GM19324 (cell line): ENCODE measurements around the gene FABP6.
"Not testable (repeated sequence)": the region's sequence is repeated elsewhere in the genome, so short reads cannot be mapped to it uniquely, and the experiment has no call there.

Source experiments
- ATAC-seq: cut with Tn5 transposase; IDR thresholded peaks from one replicate; pipeline ENCODE4 v1.9.1; 2021; ENCODE audit warnings: mild to moderate bottlenecking, moderate library complexity; ENCODE audit not compliant: unreplicated experiment, low FRiP score

The FABP6 gene

GRCh38 chr5:160219356-160219755, 9.9 kb upstream of the FABP6 start:
- no peak for ATAC-seq

GRCh38 chr5:160221082-160221481, 8.2 kb upstream of the FABP6 start:
- ATAC-seq = no peak

- no peak for ATAC-seq
Observed at GRCh38 chr5:160227012-160227411, 2.3 kb upstream of the FABP6 start.

DNA sequence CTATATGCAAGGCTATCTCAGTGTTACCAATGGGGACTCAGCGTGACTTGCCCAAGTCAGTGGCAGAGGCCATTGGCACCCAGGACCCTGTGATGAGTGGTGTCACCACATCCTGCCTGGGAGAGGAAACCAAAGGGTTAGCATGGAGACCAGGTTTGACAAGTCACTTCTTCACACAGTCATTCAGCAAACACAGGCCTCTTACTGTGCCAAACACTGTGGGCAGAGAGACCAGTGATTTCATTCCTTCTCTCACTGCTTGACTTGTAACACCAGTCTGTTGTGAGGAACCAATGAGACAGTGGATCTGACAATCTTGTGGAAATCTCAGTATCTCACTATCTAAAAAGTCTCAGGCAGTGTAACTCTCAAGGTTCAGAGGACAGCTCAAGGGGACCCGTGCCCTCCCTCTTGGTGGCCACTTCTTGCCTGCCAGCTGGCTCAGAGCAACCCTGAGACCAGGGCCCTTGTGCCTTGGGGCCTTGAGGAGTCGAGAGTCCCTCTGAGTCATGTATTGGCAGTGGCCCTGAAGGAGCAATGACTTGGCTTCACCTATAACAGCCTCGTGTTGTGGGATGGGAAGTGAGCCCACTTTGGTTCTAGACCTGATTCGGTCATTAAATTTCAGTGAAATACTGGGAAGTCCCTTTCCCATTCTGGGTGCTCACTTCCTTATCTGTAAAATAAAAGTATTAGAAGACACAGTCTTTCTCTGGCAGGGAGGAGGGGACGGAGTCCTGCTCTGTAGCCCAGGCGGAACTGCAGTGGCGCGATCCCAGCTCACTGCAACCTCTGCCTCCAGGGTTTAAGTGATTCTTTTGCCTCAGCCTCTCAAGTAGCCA, 1.6 kb downstream of the FABP6 start:
- peak; percentile 57 for ATAC-seq

DNA sequence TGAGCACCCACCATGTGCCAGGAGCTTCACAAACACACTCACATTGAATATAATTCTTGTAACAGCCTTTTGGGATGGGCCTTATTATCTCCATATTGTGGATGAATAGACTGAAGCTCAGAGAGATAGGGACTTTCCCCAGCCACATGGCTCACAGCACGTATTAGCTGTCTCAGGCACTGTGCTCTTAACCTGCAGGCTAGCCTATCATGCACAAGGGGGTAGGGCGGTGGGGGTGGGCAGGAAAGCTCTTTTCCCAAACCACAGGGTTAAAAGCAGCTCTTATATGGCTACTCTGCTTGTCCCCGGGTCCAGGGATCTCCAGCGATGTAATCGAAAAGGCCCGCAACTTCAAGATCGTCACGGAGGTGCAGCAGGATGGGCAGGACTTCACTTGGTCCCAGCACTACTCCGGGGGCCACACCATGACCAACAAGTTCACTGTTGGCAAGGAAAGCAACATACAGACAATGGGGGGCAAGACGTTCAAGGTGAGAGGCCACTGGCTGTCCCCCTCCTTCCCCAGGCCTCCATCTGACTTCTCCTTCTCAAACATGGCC, 2.6 kb downstream of the FABP6 start:
- no peak for ATAC-seq

- ATAC-seq = no peak
Observed at GRCh38 chr5:160233215-160233614, 3.9 kb downstream of the FABP6 start.

- no peak for ATAC-seq
Observed at GRCh38 chr5:160235731-160236130, 6.4 kb downstream of the FABP6 start.

GRCh38 chr5:160237571-160238093, 8.3 kb downstream of the FABP6 start:
- no peak for ATAC-seq

- ATAC-seq = no peak
Observed at GRCh38 chr5:160240350-160240749, 11.0 kb downstream of the FABP6 start.

DNA sequence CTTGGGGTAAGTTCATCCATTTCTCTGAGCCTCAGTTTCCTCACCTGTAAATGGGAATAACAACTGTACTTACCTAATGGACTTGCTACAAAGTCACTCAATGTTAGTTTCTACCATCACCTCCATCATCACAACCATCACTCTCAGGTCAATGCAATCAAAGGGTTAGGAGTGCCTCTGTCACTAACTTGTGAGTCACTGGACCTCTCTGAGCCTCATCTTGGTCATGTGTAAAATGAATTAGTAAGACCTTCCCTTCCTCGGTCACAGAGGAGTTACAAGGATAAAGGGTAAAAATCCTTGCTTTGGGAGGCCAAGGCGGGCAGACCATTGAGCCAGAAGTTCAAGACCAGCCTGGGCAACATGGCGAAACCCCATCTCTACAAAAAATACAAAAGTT, 12.8 kb downstream of the FABP6 start:
- no peak for ATAC-seq

GRCh38 chr5:160245506-160246086, 16.3 kb downstream of the FABP6 start:
- ATAC-seq = no peak

DNA sequence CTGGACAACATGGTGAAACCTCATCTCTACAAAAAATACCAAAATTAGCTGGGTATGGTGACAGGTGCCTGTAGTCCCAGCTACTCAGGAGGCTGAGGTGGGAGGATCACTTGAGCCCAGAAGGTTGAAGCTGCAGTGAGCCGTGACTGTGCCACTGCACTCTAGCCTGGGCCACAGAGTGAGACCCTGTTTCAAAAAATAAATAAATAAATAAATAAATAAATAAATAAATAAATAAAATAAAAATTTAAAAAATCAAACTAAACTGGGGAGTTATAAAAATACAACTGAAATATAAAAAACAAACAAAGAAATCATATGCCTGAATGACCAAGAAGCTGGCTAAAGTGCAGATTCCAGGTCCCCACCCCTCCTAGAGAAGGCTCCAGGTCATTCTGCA, 20.3 kb downstream of the FABP6 start:
- ATAC-seq = not testable (repeated sequence)

DNA sequence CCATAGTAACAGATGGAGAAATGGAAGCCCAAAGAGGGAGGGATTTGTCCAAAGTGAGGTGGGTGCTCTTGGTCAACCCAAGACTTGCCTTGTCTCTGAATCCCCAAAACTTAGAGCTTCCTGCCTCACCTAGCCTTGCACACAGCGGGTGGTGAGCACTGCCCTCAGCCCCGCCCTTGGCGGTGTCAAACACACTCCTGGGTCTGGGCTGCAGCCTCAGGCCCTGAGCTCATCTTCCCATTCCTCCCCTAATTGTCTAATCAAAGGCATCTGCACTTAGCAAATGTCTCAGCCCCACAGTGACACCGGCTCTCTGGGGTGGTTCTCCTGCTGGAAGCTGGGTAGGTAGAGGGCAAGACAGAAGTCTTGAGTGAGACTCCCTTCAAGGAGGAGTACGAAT, 20.9 kb downstream of the FABP6 start:
- no peak for ATAC-seq

DNA sequence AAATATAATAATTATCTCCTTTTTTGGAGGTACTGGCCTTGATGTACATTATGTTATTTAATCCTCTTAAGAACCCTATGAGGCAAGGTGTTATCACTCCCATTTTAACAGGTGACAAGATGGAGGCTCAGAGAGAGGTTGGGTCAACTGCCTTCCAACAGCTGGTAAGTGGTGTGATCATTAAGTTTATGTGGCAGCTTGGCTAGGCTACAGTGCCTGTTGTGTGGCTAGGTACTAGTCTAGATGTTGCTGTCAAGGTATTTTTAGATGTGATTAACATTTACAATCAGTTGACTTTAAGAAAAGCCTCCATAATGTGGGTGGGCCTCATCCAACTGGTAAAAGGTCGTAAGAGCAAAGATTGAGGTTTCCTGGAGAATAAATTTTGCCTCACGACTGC, 21.5 kb downstream of the FABP6 start:
- no peak for ATAC-seq

DNA sequence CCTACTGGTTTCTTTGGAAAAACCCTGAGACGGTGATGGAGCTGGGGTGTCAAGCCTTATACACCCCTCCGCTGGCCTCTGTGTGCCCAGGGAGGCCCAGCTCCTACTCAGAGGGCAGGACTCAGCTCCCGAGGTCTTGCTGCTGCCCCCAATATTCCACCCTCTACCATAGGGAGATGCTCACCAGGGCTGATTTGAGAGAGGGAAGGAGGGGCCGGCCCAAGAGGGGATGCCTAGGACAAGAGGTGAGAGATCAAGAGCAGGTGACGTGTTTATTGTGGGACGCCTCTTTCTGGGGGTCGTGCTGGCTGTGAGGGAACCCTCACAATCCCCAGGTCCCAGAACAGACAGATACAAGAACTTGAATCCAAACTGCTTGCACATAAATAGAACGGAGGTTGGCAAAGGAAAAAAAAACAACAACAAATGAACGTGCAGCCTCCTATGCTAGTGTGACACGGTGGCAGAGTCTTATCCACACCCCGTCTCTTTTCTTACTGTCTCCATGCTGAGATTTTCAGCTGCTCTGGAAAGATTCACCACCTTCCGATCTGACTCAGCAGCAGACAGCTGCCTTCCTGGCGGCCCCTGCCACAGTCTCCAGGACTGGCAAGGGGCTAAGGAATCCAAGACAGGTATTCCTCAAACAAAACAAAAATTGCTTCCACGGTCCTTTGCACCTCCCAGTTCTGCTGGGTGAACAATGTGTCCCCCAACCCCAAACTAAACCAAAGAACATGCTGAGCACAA, 22.3 kb downstream of the FABP6 start:
- no peak for ATAC-seq

DNA sequence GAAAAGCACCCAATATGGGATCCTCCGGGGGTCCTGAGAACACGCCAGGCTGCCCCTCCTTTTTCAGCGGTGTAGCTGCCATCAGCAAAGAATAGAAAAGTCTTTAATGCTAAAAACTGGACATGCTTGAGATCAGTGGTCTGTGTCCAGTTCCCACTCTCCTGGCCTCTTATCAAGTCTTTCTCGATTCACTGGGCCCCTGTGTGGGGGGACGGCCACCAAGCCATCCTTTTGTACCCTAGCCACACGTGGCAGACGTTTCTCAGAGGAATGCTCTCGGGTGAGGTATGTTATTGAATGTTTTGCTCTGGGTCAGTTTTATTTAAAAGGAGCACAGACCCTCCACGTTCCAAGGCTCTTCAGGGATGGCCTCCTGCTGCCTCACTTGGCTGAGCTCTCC, 23.6 kb downstream of the FABP6 start:
- ATAC-seq = no peak

GRCh38 chr5:160253441-160253840, 24.1 kb downstream of the FABP6 start:
- ATAC-seq = no peak

DNA sequence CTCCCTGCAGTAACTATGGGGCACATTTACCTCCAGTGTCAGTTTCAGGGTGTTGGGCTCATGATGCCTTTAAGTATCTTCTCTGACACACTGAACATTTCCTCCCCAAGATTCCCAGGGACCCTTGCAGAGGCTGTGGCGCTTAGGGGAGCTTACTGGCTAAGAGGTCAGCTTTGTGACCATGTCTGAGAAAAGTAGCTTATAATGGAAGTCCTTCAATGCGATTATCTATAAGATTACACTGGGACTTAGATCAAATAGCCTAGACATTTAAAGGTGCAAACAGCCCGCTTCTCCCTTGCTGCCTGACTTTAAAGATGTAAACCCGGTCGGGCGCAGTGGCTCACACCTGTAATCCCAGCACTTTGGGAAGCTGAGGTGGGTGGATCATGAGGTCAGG, 25.4 kb downstream of the FABP6 start:
- ATAC-seq = no peak

GRCh38 chr5:160259341-160259740, 30.0 kb downstream of the FABP6 start:
- ATAC-seq = no peak

GRCh38 chr5:160260006-160260775, 30.9 kb downstream of the FABP6 start:
- no peak for ATAC-seq
